Amniotic stem cell (primary cell): ENCODE measurements around the gene HTR3C.
"Not testable (repeated sequence)": the region's sequence is repeated elsewhere in the genome, so short reads cannot be mapped to it uniquely, and the experiment has no call there.

ENCODE experiments used
- DNase-seq: peaks from one replicate; lab custom pipeline; 2025; lab: John Stamatoyannopoulos, UW

Gene HTR3C

DNA sequence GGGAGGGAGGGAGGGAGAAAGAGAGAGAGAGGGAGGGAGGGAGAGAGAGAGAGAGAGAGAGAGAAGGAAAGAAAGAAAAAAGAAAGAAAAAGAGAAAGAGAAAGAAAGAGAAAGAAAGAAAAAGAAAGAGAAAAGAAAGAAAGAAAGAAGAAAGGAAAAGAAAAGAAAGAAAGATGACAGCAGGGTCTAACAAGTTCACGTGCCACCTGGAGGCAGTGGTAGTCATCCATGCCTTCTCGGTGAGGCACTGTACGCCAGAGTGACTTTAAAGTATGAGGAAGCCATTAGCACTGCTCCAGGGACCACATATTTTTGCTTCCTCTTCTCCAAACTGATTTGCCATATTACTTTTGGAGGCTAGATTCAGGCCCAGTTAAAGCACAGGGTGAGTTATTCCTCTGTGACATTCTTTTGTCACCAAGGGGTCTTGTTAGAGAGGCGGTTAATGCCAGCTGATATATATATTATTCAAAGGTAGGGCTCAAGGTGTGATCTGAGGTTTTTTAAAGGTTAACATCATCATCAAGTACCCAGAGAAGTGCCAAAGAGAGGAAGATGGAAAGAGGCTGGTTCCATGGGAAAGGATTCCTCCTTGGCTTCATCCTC lies 21.6 kb upstream of the HTR3C start, which contains the start of gene HTR3D:
Gene HTR3D (plus strand): TSS at position 556 of the 606 bp plus-strand sequence. CDS start 0 bp downstream, at position 556.
- DNase-seq, result no peak

DNA sequence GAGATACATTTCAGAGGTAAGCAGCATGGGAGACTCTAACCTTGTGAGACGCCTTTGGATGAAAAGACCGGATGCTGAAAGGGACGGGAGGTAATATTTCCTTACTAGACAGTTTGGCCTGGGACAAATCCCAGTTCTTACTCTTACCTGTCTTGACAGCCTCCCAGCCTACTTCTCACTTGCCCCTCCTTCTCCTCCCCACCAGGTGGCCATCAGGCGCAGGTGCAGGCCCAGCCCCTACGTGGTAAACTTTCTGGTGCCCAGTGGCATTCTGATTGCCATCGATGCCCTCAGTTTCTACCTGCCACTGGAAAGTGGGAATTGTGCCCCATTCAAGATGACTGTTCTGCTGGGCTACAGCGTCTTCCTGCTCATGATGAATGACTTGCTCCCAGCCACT lies 15.0 kb upstream of the HTR3C start:
- no peak for DNase-seq

GRCh38 chr3:184038307-184038706 lies 14.5 kb upstream of the HTR3C start:
- not testable (repeated sequence) for DNase-seq

DNA sequence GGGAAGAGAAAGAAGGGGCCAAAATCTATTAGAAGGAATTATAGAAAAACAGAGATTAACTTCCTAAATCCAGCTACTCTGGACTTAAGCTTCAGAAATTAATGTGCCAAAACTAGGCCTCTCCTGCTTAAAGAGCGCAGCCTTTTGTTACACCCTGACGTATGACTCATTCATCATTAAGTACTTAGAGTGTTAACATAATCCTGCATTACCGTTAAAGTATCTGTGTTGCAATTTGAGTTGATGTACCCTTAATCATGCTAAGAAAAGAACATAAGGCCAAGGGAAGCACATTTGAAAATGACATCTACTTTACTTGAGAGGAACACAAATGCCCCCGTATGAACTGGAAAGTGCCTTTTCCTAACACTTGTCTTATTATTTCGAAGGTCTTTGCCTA lies 13.4 kb upstream of the HTR3C start:
- DNase-seq, result no peak

- no peak for DNase-seq
Observed at GRCh38 chr3:184040010-184040409, 12.8 kb upstream of the HTR3C start.

DNA sequence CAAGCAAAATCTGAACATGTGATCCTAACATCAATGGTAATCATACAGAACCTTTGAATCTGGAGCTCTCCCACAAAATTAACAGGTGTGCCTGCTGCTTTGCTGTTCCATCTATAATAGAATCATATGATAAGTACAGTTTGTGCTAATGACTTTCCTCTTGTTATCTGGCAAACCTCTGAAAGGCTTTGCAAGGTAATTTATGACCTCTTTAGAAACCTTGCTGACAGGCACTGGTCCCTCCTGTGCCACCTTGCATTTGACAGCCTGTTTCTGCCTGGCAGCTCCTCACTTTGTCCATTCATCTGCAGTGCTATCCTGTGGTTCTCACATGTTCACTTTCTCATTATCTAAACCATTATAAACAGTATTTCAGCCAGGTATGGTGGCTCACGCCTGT lies 10.2 kb upstream of the HTR3C start:
- no peak for DNase-seq

DNA sequence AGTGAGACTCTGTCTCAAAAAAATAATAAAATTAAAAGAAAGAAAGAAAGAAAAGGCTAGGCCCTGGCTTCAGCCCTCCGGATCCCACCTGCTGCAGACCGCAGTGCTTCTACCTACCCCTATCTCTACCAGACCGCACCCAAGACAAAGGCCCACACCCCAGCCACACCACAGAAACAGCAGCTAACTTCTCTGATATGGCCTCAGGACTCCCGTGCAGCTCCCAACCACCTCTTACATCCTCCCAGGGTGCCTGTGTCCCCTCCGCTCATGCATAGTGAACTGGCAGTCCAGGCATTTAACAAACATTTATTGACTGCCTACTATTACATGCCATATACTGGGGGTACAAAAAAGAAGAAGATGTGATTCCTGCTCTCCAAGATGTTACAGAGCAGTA lies 6.9 kb upstream of the HTR3C start:
- DNase-seq, result no peak

DNA sequence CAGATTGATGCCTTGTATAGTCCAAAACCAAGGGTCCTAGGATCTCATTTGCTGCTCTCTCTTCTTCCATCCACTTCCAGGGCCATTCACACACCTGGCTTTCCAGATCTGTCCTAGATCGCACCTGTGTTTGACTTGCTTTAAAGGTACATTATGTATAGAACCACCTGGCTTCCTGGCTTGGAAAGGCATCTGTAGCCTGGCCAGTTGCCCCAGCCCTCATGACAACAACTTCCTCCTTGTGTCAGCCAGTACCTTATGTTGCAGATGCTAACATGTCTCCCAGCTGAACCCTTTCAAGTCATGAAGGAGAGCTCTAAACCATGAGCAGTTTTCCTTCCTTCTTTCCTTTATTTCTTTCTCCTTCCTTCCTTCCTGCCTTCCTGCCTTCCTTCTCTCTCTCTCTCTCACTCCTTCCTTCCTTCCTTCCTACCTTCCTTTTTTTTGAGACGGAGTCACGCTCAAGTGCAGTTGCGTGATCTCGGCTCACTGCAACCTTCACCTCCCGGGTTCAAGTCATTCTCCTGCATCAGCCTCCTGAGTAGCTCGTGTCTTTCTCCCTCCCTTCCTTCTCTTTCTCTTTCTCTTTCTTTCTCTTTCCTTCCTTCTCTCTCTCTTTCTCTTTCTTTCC lies 2.5 kb upstream of the HTR3C start:
- DNase-seq, result no peak

GRCh38 chr3:184058029-184058428 lies 5.2 kb downstream of the HTR3C start:
- DNase-seq, result no peak

GRCh38 chr3:184059424-184059823 lies 6.6 kb downstream of the HTR3C start:
- no peak for DNase-seq

DNA sequence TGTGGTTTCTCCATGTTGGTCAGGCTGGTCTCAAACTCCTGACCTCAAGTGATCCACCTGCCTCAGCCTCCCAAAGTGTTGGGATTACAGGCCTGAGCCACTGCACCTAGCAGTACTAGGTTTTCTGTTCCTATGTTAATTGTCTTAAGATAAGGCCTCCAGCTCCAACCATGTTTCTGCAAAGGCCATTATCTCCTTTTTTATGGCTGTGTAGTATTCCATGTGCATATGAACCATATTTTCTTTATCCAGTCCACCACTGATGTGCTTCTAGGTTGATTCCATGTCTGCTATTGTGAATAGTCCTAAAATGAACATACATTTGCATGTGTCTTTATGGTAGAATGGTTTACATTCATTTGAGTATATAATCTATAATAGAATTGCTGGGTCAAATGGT lies 9.8 kb downstream of the HTR3C start:
- DNase-seq, result no peak

- no peak for DNase-seq
Observed at GRCh38 chr3:184066211-184066610, 13.4 kb downstream of the HTR3C start.

- no peak for DNase-seq
Observed at GRCh38 chr3:184067573-184068055, 14.8 kb downstream of the HTR3C start.

- no peak for DNase-seq
Observed at GRCh38 chr3:184068344-184068743, 15.5 kb downstream of the HTR3C start.

GRCh38 chr3:184071142-184071541 lies 18.3 kb downstream of the HTR3C start:
- DNase-seq, result not testable (repeated sequence)

GRCh38 chr3:184073621-184074020 lies 20.8 kb downstream of the HTR3C start:
- DNase-seq, result no peak

DNA sequence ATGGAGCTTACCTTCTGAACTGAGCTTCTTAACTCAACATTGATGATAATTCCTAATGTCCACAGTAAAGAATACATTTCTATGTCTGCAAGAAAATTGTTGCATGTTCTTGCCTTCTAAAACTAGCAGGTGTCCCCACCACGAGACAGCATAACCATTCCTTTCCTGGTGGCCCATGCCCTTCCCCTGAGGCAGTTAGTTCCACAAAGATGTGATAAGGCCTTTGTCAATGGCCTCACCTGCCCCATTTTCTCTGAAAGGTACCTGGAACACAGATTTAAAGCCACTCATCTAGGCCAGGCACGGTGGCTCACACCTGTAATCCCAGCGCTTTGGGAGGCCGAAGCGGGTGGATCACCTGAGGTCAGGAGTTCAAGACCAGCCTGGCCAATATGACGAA lies 23.1 kb downstream of the HTR3C start:
- DNase-seq, result no peak

DNA sequence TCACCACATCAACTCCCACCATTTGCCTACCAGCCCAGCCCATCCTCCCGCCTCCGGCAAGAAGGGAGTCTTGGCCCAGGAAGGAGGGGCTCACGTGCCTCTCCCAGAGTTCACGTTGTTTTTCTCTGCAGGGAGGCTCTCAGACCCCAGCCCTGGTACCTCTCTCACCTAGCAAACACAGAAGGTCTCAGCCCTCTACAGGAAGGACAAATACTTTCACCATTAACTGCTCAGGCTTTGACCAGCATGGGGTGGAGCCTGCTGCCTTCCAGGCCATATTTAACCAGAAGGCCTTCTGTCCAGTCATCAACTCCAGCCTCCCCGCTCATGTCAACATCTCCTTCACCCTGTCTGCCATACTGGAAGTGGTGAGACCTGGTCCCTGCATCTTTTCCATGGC lies 25.0 kb downstream of the HTR3C start:
- no peak for DNase-seq

- no peak for DNase-seq
Observed at GRCh38 chr3:184078851-184079250, 26.0 kb downstream of the HTR3C start.

GRCh38 chr3:184081116-184081830 lies 28.4 kb downstream of the HTR3C start:
- no peak for DNase-seq

- DNase-seq, result no peak
Observed at GRCh38 chr3:184082034-184082433, 29.2 kb downstream of the HTR3C start.

DNA sequence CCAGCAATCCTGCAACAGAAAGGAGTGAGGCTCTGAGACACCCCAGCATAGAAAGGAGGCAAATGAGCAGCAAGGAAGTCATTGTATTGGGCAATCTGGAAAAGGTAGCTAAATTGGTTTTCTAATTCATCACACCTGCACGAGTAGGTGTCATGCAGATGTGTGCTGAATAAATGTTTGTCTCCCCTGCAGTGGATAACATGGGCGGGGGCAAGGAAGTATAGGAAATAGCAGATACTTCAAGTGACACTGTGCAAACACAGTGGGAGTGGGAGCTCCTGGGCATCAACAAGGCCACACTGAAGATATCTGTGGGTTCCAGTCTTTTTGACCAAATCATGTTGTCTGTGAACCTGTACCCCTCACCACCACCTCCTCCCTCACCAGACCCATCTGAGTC lies 29.6 kb downstream of the HTR3C start:
- no peak for DNase-seq

GRCh38 chr3:184085389-184085852 lies 32.6 kb downstream of the HTR3C start:
- no peak for DNase-seq
